Mesendoderm (in vitro differentiated cells): ENCODE data around the gene FAM53B.

Experiments used
- DNase-seq: peaks from one replicate; pipeline ENCODE4 v3.0.0; 2013
- H2AK5ac ChIP-seq: 2 replicates; pipeline ENCODE4 v1.6.1; 2013; ENCODE audit warnings: low read length, inconsistent platforms
- H2BK120ac ChIP-seq: 2 replicates; pipeline ENCODE4 v1.6.1; 2013; ENCODE audit warnings: low read depth, mild to moderate bottlenecking, low read length, moderate library complexity, mixed read lengths
- H2BK15ac ChIP-seq: replicated peaks from 2 replicates; pipeline ENCODE4 v1.6.1; 2013; ENCODE audit warnings: low read depth, mild to moderate bottlenecking, moderate library complexity
- H2BK5ac ChIP-seq: 2 replicates; pipeline ENCODE4 v1.6.1; 2013; ENCODE audit warnings: low read length, inconsistent platforms
- H3K18ac ChIP-seq: 2 replicates; pipeline ENCODE4 v1.6.1; 2013; ENCODE audit warnings: mild to moderate bottlenecking, low read length, mixed read lengths
- H3K23ac ChIP-seq: one replicate; pipeline ENCODE4 v1.6.1; 2013; ENCODE audit warnings: low read length
- H3K27ac ChIP-seq: 2 replicates; pipeline ENCODE4 v1.5.1; 2013; ENCODE audit warnings: low read depth, mild to moderate bottlenecking, inconsistent platforms, low read length, moderate library complexity
- H3K27me3 ChIP-seq: 2 replicates; pipeline ENCODE4 v1.6.1; 2013; ENCODE audit warnings: low read length, control low read depth, mild to moderate bottlenecking, inconsistent platforms; ENCODE audit not compliant: insufficient read depth, poor library complexity
- H3K36me3 ChIP-seq: 2 replicates; pipeline ENCODE4 v1.6.1; 2013; ENCODE audit warnings: low read length, inconsistent platforms; ENCODE audit not compliant: control insufficient read depth, insufficient read depth
- H3K4ac ChIP-seq: one replicate; pipeline ENCODE4 v1.6.1; 2013; ENCODE audit warnings: low read depth, mild to moderate bottlenecking, low read length, moderate library complexity
- H3K4me1 ChIP-seq: 2 replicates; pipeline ENCODE4 v1.6.1; 2013; ENCODE audit warnings: low read depth, low read length, inconsistent platforms; ENCODE audit not compliant: control insufficient read depth
- H3K4me2 ChIP-seq: 2 replicates; pipeline ENCODE4 v1.6.1; 2013; ENCODE audit warnings: low read length
- H3K4me3 ChIP-seq: 2 replicates; pipeline ENCODE4 v1.5.1; 2013; ENCODE audit warnings: mild to moderate bottlenecking, low read length
- H3K56ac ChIP-seq: one replicate; pipeline ENCODE4 v1.6.1; 2013; ENCODE audit warnings: low read length
- H3K79me1 ChIP-seq: 2 replicates; pipeline ENCODE4 v1.6.1; 2013; ENCODE audit warnings: low read length, inconsistent platforms
- H3K79me2 ChIP-seq: 2 replicates; pipeline ENCODE4 v1.6.1; 2013; ENCODE audit warnings: mild to moderate bottlenecking, low read length; ENCODE audit not compliant: control insufficient read depth, insufficient read depth
- H3K9ac ChIP-seq: 2 replicates; pipeline ENCODE4 v1.6.1; 2013; ENCODE audit warnings: low read length, inconsistent platforms
- H4K5ac ChIP-seq: one replicate; pipeline ENCODE4 v1.6.1; 2013; ENCODE audit warnings: low read length
- H4K8ac ChIP-seq: one replicate; pipeline ENCODE4 v1.6.1; 2013; ENCODE audit warnings: low read depth, mild to moderate bottlenecking, control low read depth, low read length, moderate library complexity
- WGBS: extraction: QIAGEN DNeasy Blood & Tissue Kit; methylation state at CpG from one replicate; pipeline ENCODE4 v1.1.7; 2013; ENCODE audit warnings: low lambda C conversion rate, missing lambda C conversion rate; ENCODE audit not compliant: insufficient coverage; ENCODE audit errors: extremely low coverage; 5-methylcytosine and 5-hydroxymethylcytosine counted together

FAM53B gene

DNA sequence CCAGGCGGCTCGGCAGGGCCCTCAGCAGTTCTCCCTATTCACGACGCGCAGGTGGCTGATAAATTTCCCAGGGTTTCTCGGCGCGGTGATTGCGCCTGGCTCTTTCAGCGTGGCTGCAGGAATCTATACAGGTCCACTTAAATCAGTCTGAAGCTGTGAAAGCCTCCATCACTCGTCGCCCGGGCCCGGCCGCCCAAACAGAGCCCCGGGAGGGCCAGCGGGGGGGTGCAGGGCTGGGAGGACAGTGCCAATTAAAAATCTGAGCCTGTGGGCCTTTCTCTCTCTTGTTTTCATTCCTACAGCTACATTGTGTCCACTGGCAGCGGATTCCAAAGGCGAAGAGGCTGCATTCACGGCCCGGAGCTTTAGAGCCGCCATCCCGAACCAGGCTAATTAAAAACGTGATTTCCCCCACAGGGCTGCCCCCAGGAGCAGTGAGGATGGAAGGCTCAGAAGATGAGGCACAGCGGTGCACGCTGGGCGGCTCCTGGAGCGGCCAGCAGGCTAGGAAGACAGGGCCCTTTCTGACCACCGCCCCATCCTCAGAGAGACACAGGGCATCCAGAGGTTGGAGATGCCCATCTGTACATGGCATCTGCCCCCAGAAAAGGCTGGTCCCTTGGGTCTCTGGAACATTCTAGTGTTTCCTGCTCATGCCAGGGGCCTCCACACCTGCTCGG is 100.7 kb downstream of the FAM53B start:
- Histone ChIP-seq H3K9ac (no peak overlapping the region), H3K27me3 (no peaks in the 10 kb centered on the region), H2BK15ac (no peak overlapping the region), H3K79me2 (no peaks in the 10 kb centered on the region), H3K4ac (no peak overlapping the region), H3K36me3 (no peaks in the 10 kb centered on the region), H3K18ac (no peak overlapping the region), H4K8ac (no peak overlapping the region), H2BK120ac (no peak overlapping the region), H3K27ac (no peak overlapping the region), H3K4me2 (no peak overlapping the region), H2AK5ac (no peak overlapping the region), H4K5ac (no peak overlapping the region), H3K79me1 (peaks cover 2% of the 10 kb centered on the region), H3K23ac (no peak overlapping the region), H3K56ac (no peak overlapping the region), H2BK5ac (no peak overlapping the region), H3K4me1 (peaks cover 3% of the 10 kb centered on the region), H3K4me3 (no peak overlapping the region)
- DNase-seq, result no peak
- WGBS, result no CpG with 5 or more reads among the region's 30 CpGs

GRCh38 chr10:124642088-124642710 is 102.0 kb downstream of the FAM53B start:
- no peak overlapping the region for H4K8ac ChIP-seq
- no peaks in the 10 kb centered on the region for H3K4me1 ChIP-seq
- no peak overlapping the region for H3K18ac ChIP-seq
- no peak overlapping the region for H3K4ac ChIP-seq
- no peak overlapping the region for H2BK15ac ChIP-seq
- H3K27ac ChIP-seq, result no peak overlapping the region
- no peak overlapping the region for H3K23ac ChIP-seq
- H3K4me2 ChIP-seq, result no peak overlapping the region
- peaks cover 2% of the 10 kb centered on the region for H3K79me1 ChIP-seq
- no peak overlapping the region for H2BK5ac ChIP-seq
- no peak overlapping the region for H2BK120ac ChIP-seq
- no peaks in the 10 kb centered on the region for H3K27me3 ChIP-seq
- no peak overlapping the region for H3K4me3 ChIP-seq
- DNase-seq, result no peak
- no peak overlapping the region for H2AK5ac ChIP-seq
- H3K36me3 ChIP-seq, result no peaks in the 10 kb centered on the region
- H3K79me2 ChIP-seq, result no peaks in the 10 kb centered on the region
- WGBS, result no CpG with 5 or more reads among the region's 20 CpGs
- H3K56ac ChIP-seq, result no peak overlapping the region
- no peak overlapping the region for H4K5ac ChIP-seq
- no peak overlapping the region for H3K9ac ChIP-seq

- H3K4me1 ChIP-seq, result no peaks in the 10 kb centered on the region
- H2BK5ac ChIP-seq, result no peak overlapping the region
- H3K4ac ChIP-seq, result no peak overlapping the region
- H3K27me3 ChIP-seq, result no peaks in the 10 kb centered on the region
- H3K79me1 ChIP-seq, result peaks cover 2% of the 10 kb centered on the region
- no peak overlapping the region for H2BK120ac ChIP-seq
- H3K23ac ChIP-seq, result no peak overlapping the region
- H3K9ac ChIP-seq, result no peak overlapping the region
- WGBS, result no CpG with 5 or more reads among the region's 15 CpGs
- no peak overlapping the region for H2BK15ac ChIP-seq
- DNase-seq, result no peak
- no peak overlapping the region for H3K18ac ChIP-seq
- no peak overlapping the region for H3K4me3 ChIP-seq
- H4K5ac ChIP-seq, result no peak overlapping the region
- H2AK5ac ChIP-seq, result no peak overlapping the region
- no peak overlapping the region for H3K56ac ChIP-seq
- no peak overlapping the region for H3K27ac ChIP-seq
- no peaks in the 10 kb centered on the region for H3K79me2 ChIP-seq
- no peak overlapping the region for H4K8ac ChIP-seq
- H3K4me2 ChIP-seq, result no peak overlapping the region
- no peaks in the 10 kb centered on the region for H3K36me3 ChIP-seq
Measured at GRCh38 chr10:124641282-124642087, 102.7 kb downstream of the FAM53B start.

GRCh38 chr10:124640538-124641231 is 103.5 kb downstream of the FAM53B start:
- Histone ChIP-seq H3K79me2 (no peaks in the 10 kb centered on the region), H2BK120ac (no peak overlapping the region), H3K9ac (no peak overlapping the region), H3K4ac (no peak overlapping the region), H3K23ac (no peak overlapping the region), H3K4me2 (no peak overlapping the region), H3K79me1 (peaks cover 2% of the 10 kb centered on the region), H3K36me3 (no peaks in the 10 kb centered on the region), H3K18ac (no peak overlapping the region), H2BK5ac (no peak overlapping the region), H3K27ac (no peak overlapping the region), H3K4me3 (no peak overlapping the region), H2AK5ac (no peak overlapping the region), H3K27me3 (no peaks in the 10 kb centered on the region), H4K8ac (no peak overlapping the region), H3K56ac (no peak overlapping the region), H4K5ac (no peak overlapping the region), H2BK15ac (no peak overlapping the region), H3K4me1 (no peaks in the 10 kb centered on the region)
- WGBS, result no CpG with 5 or more reads among the region's 20 CpGs
- no peak for DNase-seq

DNA sequence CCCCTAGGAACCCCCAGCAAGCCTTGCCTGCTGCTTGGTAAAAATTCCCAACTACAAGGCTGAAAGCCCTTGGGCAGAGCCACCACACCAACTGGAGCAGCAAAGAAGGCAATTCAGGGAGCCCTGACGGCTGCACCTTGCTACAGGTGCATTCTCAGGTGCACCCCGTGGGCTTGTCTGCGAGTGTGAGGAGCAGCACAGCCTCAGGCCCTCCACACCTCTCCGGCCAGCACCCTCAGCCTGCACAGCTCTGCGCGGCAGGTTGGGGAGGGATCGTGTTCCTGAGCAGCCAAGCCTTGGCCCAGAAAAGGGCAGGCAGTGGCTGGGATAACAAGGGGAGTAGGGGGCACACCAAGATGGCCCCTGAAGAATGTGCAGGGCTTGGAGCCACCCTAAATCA is 104.1 kb downstream of the FAM53B start:
- Histone ChIP-seq H3K9ac (no peak overlapping the region), H2BK15ac (no peak overlapping the region), H2BK120ac (no peak overlapping the region), H2BK5ac (no peak overlapping the region), H4K8ac (no peak overlapping the region), H3K79me1 (peaks cover 2% of the 10 kb centered on the region), H3K18ac (no peak overlapping the region), H3K27me3 (no peaks in the 10 kb centered on the region), H3K56ac (no peak overlapping the region), H4K5ac (no peak overlapping the region), H3K4me2 (no peak overlapping the region), H2AK5ac (no peak overlapping the region), H3K79me2 (no peaks in the 10 kb centered on the region), H3K4me3 (no peak overlapping the region), H3K4me1 (no peaks in the 10 kb centered on the region), H3K23ac (no peak overlapping the region), H3K4ac (no peak overlapping the region), H3K27ac (no peak overlapping the region), H3K36me3 (no peaks in the 10 kb centered on the region)
- no CpG with 5 or more reads among the region's 7 CpGs for WGBS
- DNase-seq, result no peak
